Activated T-cell treated with anti-CD3 and anti-CD28 coated beads, Interleukin-2, amount 50 U/mL, for 4 hours (primary cell): ENCODE results near the gene ABHD15. TPM values are rescaled to one million over a fixed set of nuclear protein-coding genes. Genes with fewer than 3 reads are reported as not detected.

Experiments
- ATAC-seq, 2 donors: fragments of 200-7000 bp; cut with Tn5 transposase; one replicate each; pipeline ENCODE4 v1.10.0; 2021
- DNase-seq: peaks from one replicate; pipeline ENCODE4 v3.0.0-alpha.2; 2020
- H3K27me3 Mint-ChIP-seq: one replicate; pipeline ENCODE4 v1.8.0; 2021; ENCODE audit warnings: low read depth, mixed read lengths
- H3K36me3 Mint-ChIP-seq: one replicate; pipeline ENCODE4 v1.8.0; 2022; ENCODE audit warnings: mixed read lengths; ENCODE audit not compliant: insufficient read depth
- H3K4me1 Mint-ChIP-seq: one replicate; pipeline ENCODE4 v1.8.0; 2021; ENCODE audit warnings: low read depth, mixed read lengths
- H3K4me3 Mint-ChIP-seq: one replicate; pipeline ENCODE4 v1.8.0; 2021; ENCODE audit warnings: mild to moderate bottlenecking, moderate library complexity, mixed read lengths
- H3K9me3 Mint-ChIP-seq: one replicate; pipeline ENCODE4 v1.8.0; 2021; ENCODE audit warnings: mixed read lengths
- total RNA-seq, 3 donors: library from RNA; stranded (reverse); gene quantifications; one replicate each; pipeline ENCODE4 v1.2.1, GENCODE V29; 2021

ABHD15 gene
- total RNA-seq, 3 donors from 2014 or later: 7.6 to 10.6 (median 9.9) TPM

GRCh38 chr17:29603109-29603674, 36.4 kb upstream of the ABHD15 start:
- Mint-ChIP-seq H3K9me3 (no peaks in the 10 kb centered on the region), H3K27me3 (no peaks in the 10 kb centered on the region), H3K36me3 (no peaks in the 10 kb centered on the region), H3K4me1 (no peaks in the 10 kb centered on the region), H3K4me3 (no peak overlapping the region)
- ATAC-seq: no peak
- no peak for DNase-seq

- H3K36me3 Mint-ChIP-seq: no peaks in the 10 kb centered on the region
- no peak overlapping the region for H3K4me3 Mint-ChIP-seq
- H3K27me3 Mint-ChIP-seq: no peaks in the 10 kb centered on the region
- no peaks in the 10 kb centered on the region for H3K9me3 Mint-ChIP-seq
- no peak for ATAC-seq
- DNase-seq: no peak
- H3K4me1 Mint-ChIP-seq: peaks cover 6% of the 10 kb centered on the region
Measured at GRCh38 chr17:29597361-29598172, 30.7 kb upstream of the ABHD15 start.

GRCh38 chr17:29596811-29597210, 30.0 kb upstream of the ABHD15 start:
- ATAC-seq (no peak), DNase-seq (no peak)
- Mint-ChIP-seq H3K4me3 (no peak overlapping the region), H3K27me3 (no peaks in the 10 kb centered on the region), H3K9me3 (no peaks in the 10 kb centered on the region), H3K36me3 (no peaks in the 10 kb centered on the region), H3K4me1 (peaks cover 13% of the 10 kb centered on the region)

- no peak overlapping the region for H3K4me3 Mint-ChIP-seq
- DNase-seq: no peak
- no peaks in the 10 kb centered on the region for H3K36me3 Mint-ChIP-seq
- H3K4me1 Mint-ChIP-seq: peaks cover 19% of the 10 kb centered on the region
- no peaks in the 10 kb centered on the region for H3K27me3 Mint-ChIP-seq
- H3K9me3 Mint-ChIP-seq: no peaks in the 10 kb centered on the region
- ATAC-seq: no peak
Measured at GRCh38 chr17:29595943-29596774, 29.3 kb upstream of the ABHD15 start.

GRCh38 chr17:29595107-29595942, 28.5 kb upstream of the ABHD15 start:
- Mint-ChIP-seq H3K27me3 (no peaks in the 10 kb centered on the region), H3K36me3 (no peaks in the 10 kb centered on the region), H3K4me1 (peaks cover 27% of the 10 kb centered on the region), H3K4me3 (peak overlapping the region; percentile 78), H3K9me3 (no peaks in the 10 kb centered on the region)
- DNase-seq (no peak), ATAC-seq (no peak)

GRCh38 chr17:29594519-29595090, 27.8 kb upstream of the ABHD15 start:
- Mint-ChIP-seq H3K36me3 (no peaks in the 10 kb centered on the region), H3K27me3 (no peaks in the 10 kb centered on the region)
- ATAC-seq: no peak

GRCh38 chr17:29593591-29594518, 27.0 kb upstream of the ABHD15 start:
- H3K36me3 Mint-ChIP-seq: no peaks in the 10 kb centered on the region
- H3K4me3 Mint-ChIP-seq: peak overlapping the region; percentile 78
- peaks cover 33% of the 10 kb centered on the region for H3K4me1 Mint-ChIP-seq
- no peak for ATAC-seq
- no peaks in the 10 kb centered on the region for H3K27me3 Mint-ChIP-seq
- no peaks in the 10 kb centered on the region for H3K9me3 Mint-ChIP-seq
- DNase-seq: peak; percentile 9

More at GRCh38 chr17:29594519-29595090, 27.8 kb upstream of the ABHD15 start:
- Mint-ChIP-seq H3K9me3 (no peaks in the 10 kb centered on the region), H3K4me1 (peaks cover 33% of the 10 kb centered on the region), H3K4me3 (peak overlapping the region; percentile 78)
- DNase-seq: no peak

GRCh38 chr17:29592850-29593551, 26.2 kb upstream of the ABHD15 start, which contains the start of gene ANKRD13B:
ANKRD13B (plus strand) TSS chr17:29593132; CDS start chr17:29593622, 490 bp downstream.
- ATAC-seq (no peak), DNase-seq (peak; percentile 39)
- no peaks in the 10 kb centered on the region for H3K27me3 Mint-ChIP-seq
- no peaks in the 10 kb centered on the region for H3K9me3 Mint-ChIP-seq
- peaks cover 35% of the 10 kb centered on the region for H3K4me1 Mint-ChIP-seq
- peak within 1 kb of the TSS; percentile 78 for H3K4me3 Mint-ChIP-seq
- no peaks in the 10 kb centered on the region for H3K36me3 Mint-ChIP-seq

- peaks cover 46% of the 10 kb centered on the region for H3K4me1 Mint-ChIP-seq
- H3K36me3 Mint-ChIP-seq: no peaks in the 10 kb centered on the region
- peak; percentile 75 for DNase-seq
- peak overlapping the region; percentile 73 for H3K4me3 Mint-ChIP-seq
- ATAC-seq: peak; percentile 17 to 35
- no peaks in the 10 kb centered on the region for H3K9me3 Mint-ChIP-seq
- no peaks in the 10 kb centered on the region for H3K27me3 Mint-ChIP-seq
Measured at GRCh38 chr17:29591737-29592608, 25.1 kb upstream of the ABHD15 start.

- no peak for ATAC-seq
- Mint-ChIP-seq H3K4me3 (peak overlapping the region; percentile 73), H3K9me3 (no peaks in the 10 kb centered on the region), H3K4me1 (peaks cover 52% of the 10 kb centered on the region), H3K36me3 (no peaks in the 10 kb centered on the region), H3K27me3 (no peaks in the 10 kb centered on the region)
- DNase-seq: peak; percentile 46
Measured at GRCh38 chr17:29591146-29591736, 24.4 kb upstream of the ABHD15 start.

- Mint-ChIP-seq H3K4me3 (peak overlapping the region; percentile 82), H3K36me3 (no peaks in the 10 kb centered on the region), H3K27me3 (no peaks in the 10 kb centered on the region), H3K4me1 (peaks cover 55% of the 10 kb centered on the region), H3K9me3 (no peaks in the 10 kb centered on the region)
- DNase-seq (peak; percentile 17), ATAC-seq (no peak)
Measured at GRCh38 chr17:29590411-29591145, 23.7 kb upstream of the ABHD15 start.
